IMR-90 (cell line): ENCODE data around the gene BCAT1. TPM values are rescaled to one million over a fixed set of nuclear protein-coding genes. Genes with fewer than 3 reads are reported as not detected.

Source experiments
- FOS ChIP-seq: fragments of 150-350 bp; IDR thresholded peaks from 2 replicates; pipeline ENCODE4 v1.6.1; 2016; ENCODE audit warnings: low read depth, low read length
- SMC3 ChIP-seq: fragments of 150-350 bp; IDR thresholded peaks from 2 replicates; pipeline ENCODE4 v1.6.1; 2016; ENCODE audit warnings: low read depth, mild to moderate bottlenecking, antibody characterized with exemption, low read length, moderate library complexity
- polyA plus RNA-seq, 3 experiments: library from polyadenylated mRNA; depleted of rRNA; stranded (reverse); fragments of >200 nt; gene quantifications; 2 replicates each; pipeline ENCODE4 v1.2.3, GENCODE V29; 2012; ENCODE audit warnings: low replicate concordance in 1 of 3
- total RNA-seq: library from RNA; depleted of rRNA; stranded (reverse); fragments of >200 nt; gene quantifications from 2 replicates; pipeline ENCODE4 v1.2.3, GENCODE V29; 2012
- TF ChIP-seq, protein P1 (sequence below): conservative IDR thresholded peaks from 2 replicates; pipeline ENCODE4 v1.5.1; 2012; ENCODE audit warnings: mild to moderate bottlenecking, low read depth, low read length, improper control_type of control experiment

The BCAT1 gene
- total and polyA plus RNA-seq, 2 of the 4 experiments (the other 2 are of a cell fraction): 30.4 to 683 TPM

DNA sequence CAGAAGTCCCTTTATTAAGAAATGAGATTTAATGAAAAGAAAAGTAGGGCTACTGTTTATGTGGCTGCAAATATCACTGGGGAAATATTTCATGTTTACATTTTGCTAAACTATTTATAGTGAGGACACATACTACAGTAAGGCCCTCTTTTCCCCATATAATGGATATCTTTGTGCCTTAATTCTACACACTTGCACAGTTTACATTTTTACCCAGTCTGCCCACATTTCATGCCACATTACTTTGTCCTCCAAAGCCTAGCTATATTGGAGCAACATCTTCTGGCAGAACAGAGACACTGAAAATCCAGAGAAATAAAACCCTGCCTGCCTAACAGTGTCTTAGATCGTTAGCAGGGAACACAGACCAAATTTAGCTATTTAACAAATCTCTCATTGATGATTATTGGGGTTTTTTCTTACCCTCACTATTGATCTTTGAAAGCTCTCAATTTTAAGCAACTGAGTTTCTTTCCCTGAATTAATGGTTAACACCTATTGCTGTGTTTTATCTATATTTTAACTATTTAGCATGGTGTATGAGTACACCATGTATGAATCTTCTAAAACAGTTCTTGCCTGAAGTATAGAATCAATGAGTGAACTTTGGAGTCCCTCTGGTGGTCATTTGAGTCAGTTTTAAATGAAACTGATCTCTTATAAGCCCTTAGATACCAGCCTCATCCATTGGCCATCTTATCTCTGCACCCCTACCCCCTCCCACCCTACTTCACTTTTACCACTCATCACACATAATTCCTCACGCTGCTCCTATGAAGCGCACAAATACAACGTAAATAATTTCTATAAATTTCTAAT, 170.2 kb downstream of the BCAT1 start (continued):
- TF ChIP-seq, protein P1, sequence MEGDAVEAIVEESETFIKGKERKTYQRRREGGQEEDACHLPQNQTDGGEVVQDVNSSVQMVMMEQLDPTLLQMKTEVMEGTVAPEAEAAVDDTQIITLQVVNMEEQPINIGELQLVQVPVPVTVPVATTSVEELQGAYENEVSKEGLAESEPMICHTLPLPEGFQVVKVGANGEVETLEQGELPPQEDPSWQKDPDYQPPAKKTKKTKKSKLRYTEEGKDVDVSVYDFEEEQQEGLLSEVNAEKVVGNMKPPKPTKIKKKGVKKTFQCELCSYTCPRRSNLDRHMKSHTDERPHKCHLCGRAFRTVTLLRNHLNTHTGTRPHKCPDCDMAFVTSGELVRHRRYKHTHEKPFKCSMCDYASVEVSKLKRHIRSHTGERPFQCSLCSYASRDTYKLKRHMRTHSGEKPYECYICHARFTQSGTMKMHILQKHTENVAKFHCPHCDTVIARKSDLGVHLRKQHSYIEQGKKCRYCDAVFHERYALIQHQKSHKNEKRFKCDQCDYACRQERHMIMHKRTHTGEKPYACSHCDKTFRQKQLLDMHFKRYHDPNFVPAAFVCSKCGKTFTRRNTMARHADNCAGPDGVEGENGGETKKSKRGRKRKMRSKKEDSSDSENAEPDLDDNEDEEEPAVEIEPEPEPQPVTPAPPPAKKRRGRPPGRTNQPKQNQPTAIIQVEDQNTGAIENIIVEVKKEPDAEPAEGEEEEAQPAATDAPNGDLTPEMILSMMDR: peak; percentile 62
- TF ChIP-seq SMC3: peak; percentile 75
- TF ChIP-seq FOS: no peak
